D721Med (cell line): ENCODE measurements around the gene RASAL1.

Experiments used
- DNase-seq: peaks from one replicate; pipeline ENCODE4 v3.0.0; 2011; ENCODE audit warnings: low spot score; ENCODE audit not compliant: insufficient read length
- FAIRE-seq: peaks from 2 replicates; lab custom pipeline; 2011; peaks lifted over from hg19 to GRCh38; lab: Jason Lieb, UNC
- CTCF ChIP-seq: IDR thresholded peaks from 2 replicates; pipeline ENCODE4 v1.5.1; 2012; ENCODE audit warnings: mild to moderate bottlenecking, control low read depth; ENCODE audit not compliant: insufficient read depth; ENCODE audit errors: missing control alignments

Gene RASAL1

GRCh38 chr12:113052326-113052725 lies 83.2 kb downstream of the RASAL1 start:
- no peak for TF ChIP-seq CTCF
- FAIRE-seq (no peak), DNase-seq (no peak)

GRCh38 chr12:113051759-113052158 lies 83.8 kb downstream of the RASAL1 start:
- FAIRE-seq (no peak), DNase-seq (no peak)
- no peak for TF ChIP-seq CTCF

- no peak for DNase-seq
- FAIRE-seq: no peak
- TF ChIP-seq CTCF: no peak
These were observed 84.8 kb downstream of the RASAL1 start for GRCh38 chr12:113050795-113051194.

GRCh38 chr12:113049976-113050742 lies 85.4 kb downstream of the RASAL1 start:
- DNase-seq (no peak), FAIRE-seq (no peak)
- TF ChIP-seq CTCF: peak; percentile 2
